NCI-H146 (cell line): ENCODE data around the gene EXOC7.
A peak's percentile ranks its signal among the peaks of the same experiment; 100 is the strongest.
"Not testable (repeated sequence)": the region's sequence is repeated elsewhere in the genome, so short reads cannot be mapped to it uniquely, and the experiment has no call there.

Source experiments
- DNase-seq: peaks from one replicate; lab custom pipeline; 2025; lab: John Stamatoyannopoulos, UW

EXOC7 gene

GRCh38 chr17:76044475-76045007 lies 59.0 kb downstream of the EXOC7 start:
- DNase-seq = not testable (repeated sequence)

- not testable (repeated sequence) for DNase-seq
Measured at GRCh38 chr17:76042868-76043267, 60.7 kb downstream of the EXOC7 start.

DNA sequence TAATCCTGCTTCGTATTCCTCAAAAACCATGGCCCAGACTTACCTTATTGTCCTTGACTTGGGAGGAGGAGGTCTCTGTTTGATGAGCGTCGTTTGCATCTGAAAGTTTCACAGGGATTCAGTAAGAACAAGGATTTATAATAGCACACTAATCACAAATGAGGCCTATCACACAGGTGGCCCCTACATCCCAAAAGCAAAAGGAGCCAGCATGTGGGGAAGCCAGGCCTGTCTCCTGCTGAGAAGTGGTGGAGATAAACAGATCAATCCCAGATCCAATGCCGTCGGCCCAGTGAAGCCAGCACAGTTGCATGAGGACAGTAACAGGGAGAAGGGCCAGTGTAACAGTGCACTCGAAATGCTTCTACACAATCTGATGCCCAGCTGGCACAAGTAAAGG lies 63.2 kb downstream of the EXOC7 start:
- no peak for DNase-seq

DNA sequence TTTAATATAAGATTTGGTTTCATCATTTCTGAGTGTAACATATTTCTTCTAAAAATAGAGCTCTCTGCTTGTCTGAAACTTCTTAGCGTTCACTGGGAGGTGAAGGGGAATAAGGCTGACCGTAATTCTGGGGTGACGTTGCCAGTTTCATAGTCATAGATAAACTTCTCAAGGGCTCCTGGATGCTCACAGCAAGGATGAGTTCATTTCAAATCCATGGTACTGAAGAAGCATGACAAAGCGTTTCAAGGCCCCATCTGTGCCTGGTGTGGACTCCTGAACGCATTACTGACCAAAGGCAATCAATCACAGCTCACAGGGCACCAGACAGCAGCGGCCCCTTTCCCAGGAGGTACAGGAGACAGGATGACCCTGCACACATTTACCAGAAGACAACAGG lies 64.5 kb downstream of the EXOC7 start:
- DNase-seq = no peak

DNA sequence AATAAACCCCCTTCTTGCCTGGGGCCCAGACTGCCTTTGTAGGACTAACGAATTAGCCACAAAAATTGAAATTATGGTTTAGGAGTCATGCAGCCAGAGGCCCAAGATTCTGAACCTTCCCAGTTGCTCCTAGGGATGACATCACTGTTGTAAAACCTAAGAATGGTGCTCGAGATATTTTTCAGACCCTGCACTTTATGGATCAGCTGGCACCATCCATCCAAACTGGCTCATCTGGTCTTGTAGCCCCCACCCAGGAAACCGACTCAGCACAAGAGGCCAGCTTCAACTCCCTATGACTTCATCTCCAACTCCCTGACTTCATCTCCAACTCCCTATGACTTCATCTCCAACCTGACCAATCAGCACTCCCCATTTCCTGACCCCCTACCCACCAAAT lies 65.5 kb downstream of the EXOC7 start:
- no peak for DNase-seq

DNA sequence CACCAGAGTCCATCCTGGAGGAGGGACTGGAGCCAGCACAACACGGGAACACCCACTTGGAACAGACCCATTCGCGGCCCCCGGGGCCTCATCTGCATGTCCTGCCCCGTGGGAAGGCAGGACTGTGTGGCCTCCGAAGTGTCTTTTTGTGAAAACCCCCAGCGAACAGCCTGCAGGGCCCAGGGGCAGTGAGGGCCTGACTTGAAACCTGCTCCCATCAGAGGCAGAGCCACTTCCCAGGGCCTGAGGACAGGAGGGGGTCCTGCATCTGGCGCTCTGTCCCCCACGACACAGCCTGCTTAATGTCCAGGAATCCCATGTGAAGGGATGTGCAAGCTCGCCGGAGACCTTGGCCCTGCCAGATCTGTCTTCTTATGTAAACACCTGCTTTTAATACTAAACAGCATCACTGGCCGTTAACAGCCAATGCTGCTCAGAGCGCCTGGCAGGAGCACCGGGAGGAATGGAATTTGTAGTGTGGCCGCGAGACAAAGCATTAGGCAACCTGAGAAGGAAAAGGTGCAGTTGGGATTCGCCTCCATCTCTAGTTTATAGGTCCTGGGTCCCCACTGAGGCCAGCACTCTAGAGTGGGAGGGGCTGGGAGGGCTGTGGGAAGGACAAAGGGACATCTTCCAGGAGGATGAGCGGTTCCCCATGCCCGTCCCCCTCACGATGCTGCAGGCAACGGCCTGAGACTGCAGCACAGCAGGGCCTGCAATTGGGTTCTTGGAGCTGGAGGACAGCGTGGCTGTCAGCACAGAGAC lies 66.9 kb downstream of the EXOC7 start:
- DNase-seq = no peak

DNA sequence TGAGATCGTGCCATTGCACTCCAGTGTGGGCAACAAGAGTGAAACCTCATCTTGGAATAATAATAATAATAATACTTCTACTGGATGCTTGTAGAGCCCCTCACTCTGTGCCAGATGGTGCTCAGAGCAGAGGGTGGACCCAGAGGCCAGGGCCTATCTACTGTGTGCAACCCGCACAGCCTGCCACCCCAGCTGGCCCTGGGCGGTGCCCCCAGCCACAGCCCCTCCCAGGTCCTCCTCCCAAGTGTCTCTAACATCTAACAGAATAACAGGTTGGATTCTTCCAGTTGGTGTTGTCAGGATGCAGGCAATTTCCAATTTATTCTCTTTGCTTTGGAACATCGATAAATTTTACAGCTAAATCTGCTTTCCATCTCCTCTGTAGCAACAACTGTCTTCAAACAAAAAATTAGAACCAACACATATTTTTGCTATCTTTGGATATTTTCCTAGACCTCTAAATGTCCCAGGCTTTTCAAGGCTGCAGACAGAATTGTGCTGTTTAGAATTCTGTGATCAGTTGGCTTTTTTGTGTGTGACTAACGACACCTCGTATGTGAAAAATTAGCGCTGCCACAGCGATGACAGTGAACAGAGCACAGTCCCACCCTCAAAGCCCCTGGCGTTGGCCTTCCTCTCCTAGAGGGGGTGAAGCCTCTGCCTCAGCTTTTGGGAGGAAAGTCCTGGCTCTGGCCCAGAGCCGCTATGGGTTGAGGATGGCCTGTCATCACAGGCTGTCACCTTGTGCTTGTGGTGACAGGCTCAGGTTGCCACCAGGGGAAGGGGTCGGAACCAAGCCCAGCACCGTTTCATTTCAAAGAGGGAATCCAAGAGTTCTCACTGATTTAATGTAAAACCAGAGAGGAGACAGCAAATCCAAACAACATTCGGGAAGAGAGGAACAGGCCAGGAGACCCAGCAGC lies 68.9 kb downstream of the EXOC7 start:
- no peak for DNase-seq

- no peak for DNase-seq
Measured at GRCh38 chr17:76033139-76033538, 70.4 kb downstream of the EXOC7 start.

DNA sequence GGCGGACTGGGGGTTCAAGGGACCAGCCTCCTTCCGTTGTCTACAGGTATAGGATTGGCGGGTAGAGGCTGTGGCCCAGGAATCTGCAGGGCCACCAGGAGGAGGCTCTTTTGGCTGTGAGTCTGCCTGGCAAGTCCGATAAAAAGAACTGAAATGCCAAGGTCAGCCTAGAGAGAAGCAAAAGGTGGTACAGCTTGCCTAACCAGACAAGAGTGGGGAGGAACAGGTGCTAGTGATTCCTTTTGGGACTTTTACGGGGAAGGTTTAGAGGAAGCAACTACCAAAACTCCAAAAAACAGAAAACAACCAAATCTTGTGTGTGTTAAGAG lies 70.8 kb downstream of the EXOC7 start:
- no peak for DNase-seq

DNA sequence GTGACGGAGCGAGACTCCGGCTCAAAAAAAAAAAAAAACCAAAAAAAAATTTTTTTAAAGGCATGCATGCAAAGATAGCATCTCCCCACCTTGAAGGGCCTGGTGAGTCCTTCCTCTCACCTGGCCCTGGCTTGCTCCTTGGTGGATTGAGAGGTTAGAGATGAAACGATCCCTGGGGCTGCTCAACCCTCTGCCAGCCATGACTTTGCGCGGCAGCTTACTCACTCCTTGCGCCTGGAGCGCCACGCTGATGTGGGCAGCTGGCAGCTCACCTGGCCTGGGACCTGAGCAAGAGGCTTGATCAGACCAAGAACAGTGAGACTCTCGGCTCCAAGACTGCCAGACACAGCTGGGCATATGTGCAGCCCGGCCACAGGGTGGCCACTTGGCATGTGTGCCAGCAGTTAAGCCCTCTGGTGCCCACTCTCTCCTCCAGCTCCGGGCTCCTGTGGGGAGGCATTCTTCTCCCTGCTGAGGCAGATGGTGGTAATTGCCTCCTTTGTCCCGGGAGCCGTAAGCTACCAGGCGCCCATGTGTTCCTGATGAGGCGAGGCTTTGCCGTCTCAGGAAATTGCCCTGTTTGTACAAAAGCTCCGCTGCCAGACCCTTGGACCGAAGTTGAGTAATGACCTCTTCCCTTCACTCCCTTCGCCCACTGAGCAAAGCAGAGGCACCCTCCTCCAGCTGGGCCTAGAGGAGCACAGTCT lies 71.4 kb downstream of the EXOC7 start:
- peak; percentile 83 for DNase-seq
